ENCODE data around the gene AKAP8. TPM values are rescaled to one million over a fixed set of nuclear protein-coding genes. Genes with fewer than 3 reads are reported as not detected.

Gene AKAP8
- total RNA-seq, 1 experiment from 2014 or later: 53.5 TPM

DNA sequence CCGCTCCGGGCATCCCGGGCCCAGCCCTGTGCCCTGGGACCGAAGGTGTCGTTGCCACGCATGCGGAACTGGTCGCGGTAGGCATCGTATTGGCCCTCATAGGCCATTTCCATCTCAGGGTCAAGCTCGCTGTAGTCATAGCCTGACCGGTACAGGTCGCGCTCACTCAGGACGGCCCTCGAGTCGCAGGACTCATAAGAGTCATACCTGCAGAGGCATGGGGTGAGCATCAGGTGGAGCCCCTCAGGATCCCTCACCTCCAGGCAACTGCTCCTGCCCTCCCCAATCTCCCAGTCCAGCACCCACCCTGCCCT, 21.8 kb upstream of the AKAP8 start:
- H3K4me1 ChIP-seq: no peaks in the 10 kb centered on the region
- ChIA-PET POLR2A (no interaction called here), CTCF (no interaction called here)
- Mint-ChIP-seq H3K9me3 (ENCODE audit: unreplicated experiment) (no peaks in the 10 kb centered on the region), H3K27ac (ENCODE audit: unreplicated experiment) (no peak overlapping the region), H3K27me3 (ENCODE audit: insufficient read depth, unreplicated experiment) (no peaks in the 10 kb centered on the region), H3K4me3 (ENCODE audit: unreplicated experiment) (no peak overlapping the region), H3K36me3 (ENCODE audit: insufficient read depth, unreplicated experiment) (peaks cover 68% of the 10 kb centered on the region), H3K4me1 (ENCODE audit: low read depth, unreplicated experiment) (no peaks in the 10 kb centered on the region)
- DNase-seq: no peak
- H3K27me3 ChIP-seq (replicated peaks; ENCODE audit: control insufficient read depth, insufficient read depth, low read length): no peaks in the 10 kb centered on the region
- H3K4me3 ChIP-seq (ENCODE audit: low read depth, low read length): no peak overlapping the region
- H3K9me3 ChIP-seq: no peaks in the 10 kb centered on the region
- no peak for TF ChIP-seq CTCF (IDR thresholded peaks at IDR 0.05; ENCODE audit: insufficient read depth in 1 of 2, low read depth in 1 of 2, low read length in 1 of 2, severe bottlenecking in 1 of 2, unreplicated experiment in 1 of 2)
- peaks cover 9% of the 10 kb centered on the region for H3K36me3 ChIP-seq (ENCODE audit: control insufficient read depth, insufficient read depth, low read length)
- no TSS peak for BruUV-seq (replicated peaks)
- intact Hi-C loops (cut with micrococcal nuclease; ENCODE audit: unreplicated experiment): no loop called here

GRCh38 chr19:15400521-15401396, 21.2 kb upstream of the AKAP8 start:
- peaks cover 11% of the 10 kb centered on the region for H3K36me3 ChIP-seq (ENCODE audit: control insufficient read depth, insufficient read depth, low read length)
- Mint-ChIP-seq H3K4me1 (ENCODE audit: low read depth, unreplicated experiment) (no peaks in the 10 kb centered on the region), H3K36me3 (ENCODE audit: insufficient read depth, unreplicated experiment) (peaks cover 68% of the 10 kb centered on the region), H3K4me3 (ENCODE audit: unreplicated experiment) (no peak overlapping the region), H3K27ac (ENCODE audit: unreplicated experiment) (no peak overlapping the region), H3K27me3 (ENCODE audit: insufficient read depth, unreplicated experiment) (no peaks in the 10 kb centered on the region), H3K9me3 (ENCODE audit: unreplicated experiment) (no peaks in the 10 kb centered on the region)
- POLR2A ChIA-PET: no interaction called here
- no peak for DNase-seq
- intact Hi-C loops (cut with micrococcal nuclease; ENCODE audit: unreplicated experiment): no loop called here
- BruUV-seq (replicated peaks): TSS peak; percentile 34
- H3K4me1 ChIP-seq: no peaks in the 10 kb centered on the region
- no peak overlapping the region for H3K4me3 ChIP-seq (ENCODE audit: low read depth, low read length)
- no peak for TF ChIP-seq CTCF (IDR thresholded peaks at IDR 0.05; ENCODE audit: insufficient read depth in 1 of 2, low read depth in 1 of 2, low read length in 1 of 2, severe bottlenecking in 1 of 2, unreplicated experiment in 1 of 2)
- H3K9me3 ChIP-seq: no peaks in the 10 kb centered on the region
- CTCF ChIA-PET: no interaction called here
- no peaks in the 10 kb centered on the region for H3K27me3 ChIP-seq (replicated peaks; ENCODE audit: control insufficient read depth, insufficient read depth, low read length)

DNA sequence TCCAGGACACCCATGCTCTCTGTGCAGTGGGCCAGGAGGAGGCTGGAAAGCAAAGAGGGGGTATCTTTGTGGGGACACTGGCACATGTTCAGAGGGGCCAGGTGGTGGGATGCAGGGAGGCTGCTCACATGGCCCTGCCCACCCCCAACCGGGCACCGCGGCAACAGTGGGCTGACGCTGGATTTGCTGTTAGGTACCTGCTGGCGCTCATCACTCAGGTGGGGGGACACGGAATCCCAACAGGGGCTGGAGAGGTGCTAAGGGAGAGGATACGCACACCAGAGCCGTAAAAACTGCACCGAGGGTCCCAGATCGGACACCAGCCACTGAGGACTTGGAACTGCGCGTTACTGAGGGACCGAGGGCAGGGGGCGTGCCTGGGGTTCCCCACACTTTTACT, 20.0 kb upstream of the AKAP8 start:
- Histone ChIP-seq H3K9me3 (no peaks in the 10 kb centered on the region), H3K4me1 (no peaks in the 10 kb centered on the region), H3K4me3 (ENCODE audit: low read depth, low read length) (no peak overlapping the region), H3K36me3 (ENCODE audit: control insufficient read depth, insufficient read depth, low read length) (peaks cover 11% of the 10 kb centered on the region), H3K27me3 (replicated peaks; ENCODE audit: control insufficient read depth, insufficient read depth, low read length) (no peaks in the 10 kb centered on the region)
- TF ChIP-seq CTCF (IDR thresholded peaks at IDR 0.05; ENCODE audit: insufficient read depth in 1 of 2, low read depth in 1 of 2, low read length in 1 of 2, severe bottlenecking in 1 of 2, unreplicated experiment in 1 of 2): no peak
- H3K9me3 Mint-ChIP-seq (ENCODE audit: unreplicated experiment): no peaks in the 10 kb centered on the region
- H3K4me3 Mint-ChIP-seq (ENCODE audit: unreplicated experiment): no peak overlapping the region
- DNase-seq: no peak
- H3K36me3 Mint-ChIP-seq (ENCODE audit: insufficient read depth, unreplicated experiment): peaks cover 67% of the 10 kb centered on the region
- no peak overlapping the region for H3K27ac Mint-ChIP-seq (ENCODE audit: unreplicated experiment)
- POLR2A ChIA-PET: no interaction called here
- CTCF ChIA-PET: no interaction called here
- no TSS peak for BruUV-seq (replicated peaks)
- no peaks in the 10 kb centered on the region for H3K4me1 Mint-ChIP-seq (ENCODE audit: low read depth, unreplicated experiment)
- H3K27me3 Mint-ChIP-seq (ENCODE audit: insufficient read depth, unreplicated experiment): no peaks in the 10 kb centered on the region
- intact Hi-C loops (cut with micrococcal nuclease; ENCODE audit: unreplicated experiment): no loop called here

Data from Caco-2 (cell line).